GM23338 (cell line): ENCODE results near the gene GFI1B. TPM values are rescaled to one million over a fixed set of nuclear protein-coding genes. Genes with fewer than 3 reads are reported as not detected.
A peak's percentile ranks its signal among the peaks of the same experiment; 100 is the strongest.

Experiments
- ATAC-seq: fragments of 200-7000 bp; cut with Tn5 transposase; 3 replicates; pipeline ENCODE4 v1.9.1; 2020
- DNase-seq: peaks from one replicate; pipeline ENCODE4 v3.0.0-alpha.2; 2015; ENCODE audit warnings: low spot score
- H2AFZ ChIP-seq: fragments of 200-600 bp; sonication (generic); 2 replicates; pipeline ENCODE4 v1.8.0; 2016; ENCODE audit warnings: antibody characterized with exemption, mild to moderate bottlenecking, moderate library complexity
- H3F3A ChIP-seq: fragments of 200-600 bp; sonication (generic); replicated peaks from 2 replicates; pipeline ENCODE4 v1.8.0; 2017; ENCODE audit warnings: antibody characterized with exemption, mixed run types, low read depth
- H3K27ac ChIP-seq: fragments of 200-600 bp; sonication (generic); 2 replicates; pipeline ENCODE4 v1.6.1; 2016; ENCODE audit warnings: low read depth
- H3K27me3 ChIP-seq: fragments of 200-600 bp; sonication (generic); 2 replicates; pipeline ENCODE4 v1.8.0; 2016; ENCODE audit warnings: mild to moderate bottlenecking, mixed run types, moderate library complexity; ENCODE audit not compliant: insufficient read depth
- H3K36me3 ChIP-seq: fragments of 200-600 bp; sonication (generic); 2 replicates; pipeline ENCODE4 v1.8.0; 2016; ENCODE audit warnings: mild to moderate bottlenecking; ENCODE audit not compliant: insufficient read depth
- H3K4me1 ChIP-seq: fragments of 200-600 bp; sonication (generic); 2 replicates; pipeline ENCODE4 v1.8.0; 2016; ENCODE audit warnings: mild to moderate bottlenecking, moderate library complexity; ENCODE audit not compliant: insufficient read depth
- H3K4me2 ChIP-seq: fragments of 200-600 bp; sonication (generic); 2 replicates; pipeline ENCODE4 v1.7.1; 2017; ENCODE audit warnings: mixed run types
- H3K4me3 ChIP-seq: fragments of 200-600 bp; sonication (generic); 2 replicates; pipeline ENCODE4 v1.6.1; 2016; ENCODE audit warnings: mixed run types
- H3K79me2 ChIP-seq: fragments of 200-600 bp; sonication (generic); replicated peaks from 2 replicates; pipeline ENCODE4 v1.8.0; 2017; ENCODE audit warnings: mild to moderate bottlenecking; ENCODE audit not compliant: insufficient read depth
- H3K9me2 ChIP-seq: fragments of 200-600 bp; sonication (generic); 2 replicates; pipeline ENCODE4 v1.8.0; 2017; ENCODE audit not compliant: insufficient read depth
- H4K20me1 ChIP-seq: fragments of 200-600 bp; sonication (generic); replicated peaks from 2 replicates; pipeline ENCODE4 v1.8.0; 2017; ENCODE audit warnings: mild to moderate bottlenecking; ENCODE audit not compliant: insufficient read depth
- H3K27ac Mint-ChIP-seq: 2 replicates; pipeline ENCODE4 v1.8.0; 2020; ENCODE audit warnings: inconsistent platforms, mild to moderate bottlenecking, moderate library complexity, mixed read lengths
- H3K27me3 Mint-ChIP-seq: 3 replicates; pipeline ENCODE4 v1.8.0; 2022; ENCODE audit warnings: low read depth, mild to moderate bottlenecking, moderate library complexity, mixed read lengths, inconsistent platforms; ENCODE audit not compliant: insufficient read depth, poor library complexity
- H3K36me3 Mint-ChIP-seq: 3 replicates; pipeline ENCODE4 v1.8.0; 2021; ENCODE audit warnings: low read depth, mild to moderate bottlenecking, inconsistent platforms, moderate library complexity, mixed read lengths
- H3K4me1 Mint-ChIP-seq: 3 replicates; pipeline ENCODE4 v1.8.0; 2020; ENCODE audit warnings: mild to moderate bottlenecking, inconsistent platforms, mixed read lengths
- H3K4me3 Mint-ChIP-seq: 3 replicates; pipeline ENCODE4 v1.8.0; 2021; ENCODE audit warnings: moderate library complexity, mild to moderate bottlenecking, inconsistent platforms, mixed read lengths
- H3K9me3 Mint-ChIP-seq: 3 replicates; pipeline ENCODE4 v1.8.0; 2020; ENCODE audit warnings: moderate library complexity, mild to moderate bottlenecking, inconsistent platforms, mixed read lengths
- CTCF ChIP-seq, 2 experiments: fragments of 200-600 bp in 1 of 2; sonication (generic) in 1 of 2; conservative IDR thresholded peaks; 2 replicates each; pipeline versions ENCODE4 v1.5.1 to v1.6.1; 2016 to 2017; ENCODE audit warnings: antibody characterized with exemption in 2 of 2, low read depth in 2 of 2, mild to moderate bottlenecking in 2 of 2, moderate library complexity in 1 of 2
- ETS1 ChIP-seq: IDR thresholded peaks from 2 replicates; pipeline ENCODE4 v1.6.1; 2016; ENCODE audit warnings: antibody characterized with exemption
- EZH2 ChIP-seq: fragments of 200-600 bp; sonication (generic); IDR thresholded peaks from one replicate; pipeline ENCODE4 v1.8.0; 2017; ENCODE audit warnings: antibody characterized with exemption, mild to moderate bottlenecking, low read depth; ENCODE audit not compliant: unreplicated experiment
- EZH2phosphoT487 ChIP-seq: fragments of 200-600 bp; sonication (generic); IDR thresholded peaks from one replicate; pipeline ENCODE4 v1.8.1; 2018; ENCODE audit warnings: antibody characterized with exemption; ENCODE audit not compliant: unreplicated experiment
- JUNB ChIP-seq: IDR thresholded peaks from one replicate; pipeline ENCODE4 v1.6.1; 2016; ENCODE audit warnings: antibody characterized with exemption; ENCODE audit not compliant: unreplicated experiment
- NANOG ChIP-seq: IDR thresholded peaks from 2 replicates; pipeline ENCODE4 v1.6.1; 2016; ENCODE audit warnings: antibody characterized with exemption, borderline replicate concordance
- POLR2AphosphoS5 ChIP-seq: IDR thresholded peaks from 2 replicates; pipeline ENCODE4 v1.6.1; 2016; ENCODE audit warnings: antibody characterized with exemption, low read depth
- REST ChIP-seq: IDR thresholded peaks from one replicate; pipeline ENCODE4 v1.6.1; 2018; ENCODE audit warnings: antibody characterized with exemption; ENCODE audit not compliant: unreplicated experiment
- STAT1 ChIP-seq: IDR thresholded peaks from one replicate; pipeline ENCODE4 v1.6.1; 2016; ENCODE audit warnings: antibody characterized with exemption; ENCODE audit not compliant: unreplicated experiment
- ZNF331 ChIP-seq: fragments of 250-450 bp; sonication (Bioruptor Pico); IDR thresholded peaks from 2 replicates; pipeline ENCODE4 v1.5.0; 2020; ENCODE audit warnings: low read depth, mild to moderate bottlenecking, moderate library complexity
- ZNF462 ChIP-seq: fragments of 250-450 bp; sonication (Bioruptor Pico); IDR thresholded peaks from 2 replicates; pipeline ENCODE4 v1.5.0; 2020; ENCODE audit warnings: mild to moderate bottlenecking, moderate library complexity
- polyA plus RNA-seq: library from polyadenylated mRNA; unstranded; fragments of >200 nt; fragmentation: Nextera tagmentation; extraction: Ambion mirVana; gene quantifications from 2 replicates; pipeline ENCODE4 v1.2.1, GENCODE V29; 2016
- total RNA-seq: library from RNA; depleted of rRNA; stranded (reverse); fragments of >200 nt; shearing (Covaris generic); gene quantifications from 2 replicates; pipeline ENCODE4 v1.2.3, GENCODE V29; 2014

The GFI1B gene
- total and polyA plus RNA-seq, 2 experiments from 2014 or later: 0.38 TPM; not detected in 1

GRCh38 chr9:132946631-132947295 lies 31.7 kb upstream of the GFI1B start:
- Mint-ChIP-seq H3K27me3 (peaks cover 14% of the 10 kb centered on the region), H3K4me3 (no peak overlapping the region; the same call in 2 of the 3 replicates), H3K9me3 (no peaks in the 10 kb centered on the region; the same call in 2 of the 3 replicates), H3K36me3 (no peaks in the 10 kb centered on the region), H3K27ac (no peak overlapping the region), H3K4me1 (peaks cover 42% of the 10 kb centered on the region)
- peaks cover 26% of the 10 kb centered on the region for H3K4me1 ChIP-seq
- TF ChIP-seq NANOG (no peak), ZNF331 (no peak), CTCF (conservative IDR thresholded peaks at IDR 0.05; ENCODE audit: low read depth in 2 of 2) (no peak), JUNB (no peak), POLR2AphosphoS5 (no peak), EZH2phosphoT487 (no peak), REST (no peak), EZH2 (no peak), ZNF462 (no peak), STAT1 (no peak), ETS1 (no peak)
- DNase-seq (peak; percentile 62), ATAC-seq (peak; percentile 9)
- H3K79me2 ChIP-seq: peaks cover 25% of the 10 kb centered on the region
- no peaks in the 10 kb centered on the region for H3F3A ChIP-seq
- no peaks in the 10 kb centered on the region; the same call in none of the 2 replicates for H4K20me1 ChIP-seq
- H3K36me3 ChIP-seq: no peaks in the 10 kb centered on the region
- H3K27me3 ChIP-seq: no peaks in the 10 kb centered on the region
- 0 out of 2 replicates have a peak overlapping the region, but pooled peaks have one; percentile 35 for H3K4me2 ChIP-seq
- no peak overlapping the region for H3K4me3 ChIP-seq
- H3K27ac ChIP-seq: no peak overlapping the region
- H3K9me2 ChIP-seq: no peaks in the 10 kb centered on the region
- H2AFZ ChIP-seq: peak overlapping the region; percentile 38
